Mesenchymal stem cell (in vitro differentiated cells and primary cell): Measurements from ENCODE around the gene CORO2B.

ENCODE experiments used
- DNase-seq: peaks from one replicate; pipeline ENCODE4 v3.0.0-alpha.2; 2013
- H2AFZ ChIP-seq: one replicate; pipeline ENCODE4 v1.6.1; 2013; ENCODE audit warnings: low read depth, mild to moderate bottlenecking, control low read depth, inconsistent platforms, low read length, moderate library complexity
- H2AK5ac ChIP-seq: 2 replicates; pipeline ENCODE4 v1.6.1; 2013; ENCODE audit warnings: low read length, moderate library complexity, mild to moderate bottlenecking, inconsistent platforms; ENCODE audit not compliant: severe bottlenecking
- H2BK120ac ChIP-seq: one replicate; pipeline ENCODE4 v1.6.1; 2013; ENCODE audit warnings: low read depth, mild to moderate bottlenecking, inconsistent platforms, low read length, moderate library complexity
- H2BK12ac ChIP-seq, 2 experiments: one replicate each; pipeline ENCODE4 v1.6.1; 2013; ENCODE audit warnings: inconsistent platforms in 2 of 2, low read length in 2 of 2, mild to moderate bottlenecking in 2 of 2, moderate library complexity in 2 of 2, control low read depth in 1 of 2
- H2BK15ac ChIP-seq: one replicate; pipeline ENCODE4 v1.6.1; 2013; ENCODE audit warnings: mild to moderate bottlenecking, low read depth, inconsistent platforms; ENCODE audit not compliant: poor library complexity, severe bottlenecking
- H2BK5ac ChIP-seq: 2 replicates; pipeline ENCODE4 v1.6.1; 2013; ENCODE audit warnings: low read depth, mild to moderate bottlenecking, low read length, control low read depth, inconsistent platforms; ENCODE audit not compliant: poor library complexity, severe bottlenecking
- H3K14ac ChIP-seq, 2 experiments: one replicate each; pipeline ENCODE4 v1.6.1; 2013; ENCODE audit warnings: inconsistent platforms in 2 of 2, low read length in 2 of 2, control low read depth in 1 of 2, mild to moderate bottlenecking in 1 of 2, moderate library complexity in 1 of 2
- H3K18ac ChIP-seq, 2 experiments: one replicate each; pipeline ENCODE4 v1.6.1; 2013; ENCODE audit warnings: inconsistent platforms in 2 of 2, low read length in 2 of 2, control low read depth in 1 of 2, low read depth in 1 of 2, mild to moderate bottlenecking in 1 of 2
- H3K23ac ChIP-seq, 2 experiments: one replicate each; pipeline ENCODE4 v1.6.1; 2013; ENCODE audit warnings: inconsistent platforms in 2 of 2, low read length in 2 of 2, mild to moderate bottlenecking in 2 of 2, moderate library complexity in 2 of 2, control low read depth in 1 of 2
- H3K27ac ChIP-seq: 2 replicates; pipeline ENCODE4 v1.5.1; 2013; ENCODE audit warnings: mild to moderate bottlenecking, moderate library complexity, low read length, control low read depth, inconsistent platforms; ENCODE audit not compliant: poor library complexity, severe bottlenecking
- H3K27me3 ChIP-seq, 2 experiments: 2 replicates each; pipeline versions ENCODE4 v1.6.1 to v1.7.0; 2013; ENCODE audit warnings: low read length in 2 of 2, mild to moderate bottlenecking in 2 of 2, moderate library complexity in 2 of 2, control low read depth in 1 of 2, inconsistent platforms in 1 of 2; ENCODE audit not compliant: control insufficient read depth in 1 of 2, insufficient read depth in 1 of 2
- H3K36me3 ChIP-seq, 2 experiments: 2 replicates each; pipeline versions ENCODE4 v1.6.1 to v1.7.0; 2013; ENCODE audit warnings: low read length in 2 of 2, control low read depth in 1 of 2, inconsistent platforms in 1 of 2, low read depth in 1 of 2, mild to moderate bottlenecking in 1 of 2; ENCODE audit not compliant: insufficient read depth in 2 of 2, control insufficient read depth in 1 of 2
- H3K4ac ChIP-seq, 2 experiments: one replicate each; pipeline ENCODE4 v1.6.1; 2013; ENCODE audit warnings: inconsistent platforms in 2 of 2, low read length in 2 of 2, mild to moderate bottlenecking in 2 of 2, moderate library complexity in 2 of 2, control low read depth in 1 of 2, low read depth in 1 of 2
- H3K4me1 ChIP-seq: 2 replicates; pipeline ENCODE4 v1.6.1; 2013; ENCODE audit warnings: low read depth, low read length, control low read depth; ENCODE audit not compliant: control insufficient read depth, insufficient read depth
- H3K4me2 ChIP-seq: 2 replicates; pipeline ENCODE4 v1.6.1; 2013; ENCODE audit warnings: low read length, mild to moderate bottlenecking, inconsistent platforms; ENCODE audit not compliant: poor library complexity, severe bottlenecking
- H3K4me3 ChIP-seq, 2 experiments: 2 replicates each; pipeline versions ENCODE4 v1.5.1 to v1.7.0; 2013; ENCODE audit warnings: low read length in 2 of 2, mild to moderate bottlenecking in 2 of 2, control low read depth in 1 of 2, low read depth in 1 of 2; ENCODE audit not compliant: insufficient read depth in 1 of 2
- H3K79me1 ChIP-seq: replicated peaks from 2 replicates; pipeline ENCODE4 v1.6.1; 2013; ENCODE audit warnings: mild to moderate bottlenecking, control low read depth, low read length, inconsistent platforms; ENCODE audit not compliant: poor library complexity, severe bottlenecking
- H3K9ac ChIP-seq: 2 replicates; pipeline ENCODE4 v1.7.0; 2013; ENCODE audit warnings: mild to moderate bottlenecking, low read length, moderate library complexity
- H3K9me3 ChIP-seq: 2 replicates; pipeline ENCODE4 v1.7.0; 2013; ENCODE audit warnings: mild to moderate bottlenecking, low read length; ENCODE audit not compliant: control insufficient read depth
- H4K8ac ChIP-seq: one replicate; pipeline ENCODE4 v1.6.1; 2013; ENCODE audit warnings: inconsistent platforms, mild to moderate bottlenecking, low read length, moderate library complexity
- H4K91ac ChIP-seq: one replicate; pipeline ENCODE4 v1.6.1; 2013; ENCODE audit warnings: mild to moderate bottlenecking, low read length, inconsistent platforms
- WGBS: methylation state at CpG from one replicate; pipeline ENCODE4 v1.1.7; 2013; ENCODE audit warnings: mixed read lengths; 5-methylcytosine and 5-hydroxymethylcytosine counted together

Gene CORO2B

DNA sequence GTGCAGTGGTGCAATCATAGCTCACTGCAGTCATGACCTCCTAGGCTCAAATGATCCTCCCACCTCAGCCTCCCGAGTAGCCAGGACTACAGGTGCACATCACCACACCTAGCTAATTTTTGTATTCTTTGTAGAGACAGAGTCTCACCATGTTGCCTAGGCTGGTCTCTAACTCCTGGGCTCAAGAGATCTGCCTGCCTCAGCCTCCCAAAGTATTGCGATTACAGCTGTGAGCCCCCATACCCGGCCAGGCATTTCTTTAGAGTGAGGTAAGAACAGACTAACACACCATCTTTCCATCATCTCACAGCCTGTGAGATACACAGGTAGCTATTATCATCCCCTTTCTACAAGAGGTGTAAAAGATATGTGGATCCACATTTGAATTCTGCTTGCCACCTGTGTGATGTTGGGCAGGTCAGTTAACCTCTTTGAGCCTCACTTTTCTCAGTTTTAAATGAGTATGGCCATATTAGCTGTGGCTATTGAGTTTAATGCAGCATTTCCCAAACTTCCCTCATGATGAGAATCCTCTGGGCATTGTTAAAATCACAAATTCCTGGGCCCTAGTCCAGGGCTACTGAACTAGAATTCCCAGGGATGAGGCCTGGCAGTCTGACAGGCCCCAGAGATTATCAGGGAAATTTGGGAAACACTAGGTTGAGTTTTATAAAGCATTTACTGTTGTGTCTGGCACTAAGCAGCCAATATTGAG is 195.9 kb downstream of the CORO2B start:
- no peak overlapping the region for H3K4ac ChIP-seq
- H2BK5ac ChIP-seq, result no peak overlapping the region
- H3K9me3 ChIP-seq, result no peaks in the 10 kb centered on the region
- no peaks in the 10 kb centered on the region for H3K4me1 ChIP-seq
- H2BK120ac ChIP-seq, result no peak overlapping the region
- H4K8ac ChIP-seq, result no peak overlapping the region
- DNase-seq, result no peak
- peaks cover 0 to 7% of the 10 kb centered on the region in 2 experiments for H3K27me3 ChIP-seq
- H3K18ac ChIP-seq, result no peak overlapping the region
- WGBS, result 100% methylated on average over 2 of the region's 3 CpGs
- H3K36me3 ChIP-seq, result peaks cover 22 to 24% of the 10 kb centered on the region in 2 experiments
- no peaks in the 10 kb centered on the region for H3K79me1 ChIP-seq
- no peak overlapping the region for H3K23ac ChIP-seq
- no peak overlapping the region for H2AFZ ChIP-seq
- H4K91ac ChIP-seq, result no peak overlapping the region
- H2BK12ac ChIP-seq, result no peak overlapping the region
- H3K27ac ChIP-seq, result no peak overlapping the region
- no peak overlapping the region for H2BK15ac ChIP-seq
- no peak overlapping the region for H2AK5ac ChIP-seq
- no peak overlapping the region for H3K4me3 ChIP-seq
- no peak overlapping the region for H3K9ac ChIP-seq
- H3K14ac ChIP-seq, result no peak overlapping the region
- H3K4me2 ChIP-seq, result no peak overlapping the region

DNA sequence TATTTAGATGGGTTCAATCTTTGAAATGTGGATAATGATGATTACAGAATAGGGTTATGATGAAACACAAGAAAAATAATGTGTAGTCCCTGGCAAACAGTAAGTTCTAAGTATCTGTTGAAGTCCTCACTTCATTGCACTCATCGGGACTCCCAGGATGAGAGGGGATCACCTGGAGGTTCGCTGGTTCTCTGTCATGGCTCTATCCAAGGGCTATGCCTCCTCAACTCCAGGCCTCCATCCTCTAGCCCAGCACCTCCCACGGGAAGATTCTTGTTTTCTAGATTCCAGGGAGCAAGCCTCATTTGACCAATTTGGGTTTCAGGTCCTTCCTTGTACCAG is 196.4 kb downstream of the CORO2B start:
- Histone ChIP-seq H2BK12ac (no peak overlapping the region), H2BK15ac (no peak overlapping the region), H3K14ac (no peak overlapping the region), H3K4me3 (no peak overlapping the region), H2BK5ac (no peak overlapping the region), H2AK5ac (no peak overlapping the region), H3K23ac (no peak overlapping the region), H3K27ac (no peak overlapping the region), H3K4me2 (no peak overlapping the region), H2AFZ (no peak overlapping the region), H4K91ac (no peak overlapping the region), H3K4ac (no peak overlapping the region), H3K4me1 (no peaks in the 10 kb centered on the region), H3K79me1 (peaks cover 2% of the 10 kb centered on the region), H3K18ac (no peak overlapping the region), H4K8ac (no peak overlapping the region), H2BK120ac (no peak overlapping the region), H3K9me3 (no peaks in the 10 kb centered on the region), H3K27me3 (peaks cover 0 to 4% of the 10 kb centered on the region in 2 experiments), H3K9ac (peak overlapping the region; percentile 56), H3K36me3 (peaks cover 24 to 26% of the 10 kb centered on the region in 2 experiments)
- 98% methylated on average over 3 of the region's 3 CpGs for WGBS
- no peak for DNase-seq

DNA sequence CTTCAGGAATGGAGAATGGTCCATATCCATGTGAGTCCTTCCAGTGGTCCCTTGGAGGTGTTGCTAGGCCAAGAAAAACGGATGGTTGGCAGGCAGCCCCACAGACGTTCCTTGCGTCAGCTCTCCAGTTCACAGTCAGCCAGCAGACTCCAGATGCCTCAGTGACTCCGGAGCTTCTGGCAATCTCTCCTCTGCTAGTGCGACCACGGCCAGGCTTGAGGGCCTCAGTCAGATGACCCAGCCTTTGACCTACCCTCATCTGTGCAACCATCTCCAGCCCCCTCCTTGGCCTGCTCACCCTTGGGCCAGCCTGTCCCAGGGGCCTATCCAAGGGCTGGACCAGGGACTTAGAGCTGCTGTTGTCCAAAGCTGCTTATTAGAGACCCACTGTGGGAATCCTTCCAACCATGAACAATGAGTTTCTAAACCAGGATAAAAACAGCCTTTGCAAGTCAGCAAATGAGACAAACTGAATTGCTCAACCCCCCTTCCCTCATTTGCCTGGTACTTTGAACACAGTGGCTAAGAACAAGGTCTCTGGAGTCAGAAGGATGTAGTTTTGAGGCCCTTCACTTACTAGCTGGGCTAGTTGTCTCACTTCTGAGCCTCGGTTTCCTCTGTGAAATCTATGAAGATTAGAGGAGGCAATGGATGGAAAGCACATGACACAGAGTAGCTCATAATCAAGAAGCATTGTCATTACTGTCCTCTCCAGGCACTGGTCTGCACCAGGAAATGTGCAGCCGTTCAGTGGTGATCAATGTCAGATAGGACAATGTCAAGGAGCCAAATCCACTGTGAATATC is 197.1 kb downstream of the CORO2B start:
- H4K8ac ChIP-seq, result no peak overlapping the region
- no peaks in the 10 kb centered on the region for H3K4me1 ChIP-seq
- peaks cover 4% of the 10 kb centered on the region for H3K79me1 ChIP-seq
- no peak overlapping the region for H2BK5ac ChIP-seq
- no peak overlapping the region for H2AFZ ChIP-seq
- no peak for DNase-seq
- WGBS, result 85% methylated on average over 8 of the region's 8 CpGs
- no peaks in the 10 kb centered on the region for H3K27me3 ChIP-seq
- no peak overlapping the region for H2BK120ac ChIP-seq
- H3K4me3 ChIP-seq, result peak overlapping the region in 1 of 2 experiments; percentile 42
- no peak overlapping the region for H3K4me2 ChIP-seq
- H3K9me3 ChIP-seq, result no peaks in the 10 kb centered on the region
- peaks cover 28 to 31% of the 10 kb centered on the region in 2 experiments for H3K36me3 ChIP-seq
- H4K91ac ChIP-seq, result no peak overlapping the region
- no peak overlapping the region for H3K27ac ChIP-seq
- no peak overlapping the region for H2AK5ac ChIP-seq
- no peak overlapping the region for H3K4ac ChIP-seq
- H3K18ac ChIP-seq, result no peak overlapping the region
- peak overlapping the region; percentile 56 for H3K9ac ChIP-seq
- H2BK15ac ChIP-seq, result peak overlapping the region; percentile 3
- H3K14ac ChIP-seq, result no peak overlapping the region
- H2BK12ac ChIP-seq, result no peak overlapping the region
- no peak overlapping the region for H3K23ac ChIP-seq

DNA sequence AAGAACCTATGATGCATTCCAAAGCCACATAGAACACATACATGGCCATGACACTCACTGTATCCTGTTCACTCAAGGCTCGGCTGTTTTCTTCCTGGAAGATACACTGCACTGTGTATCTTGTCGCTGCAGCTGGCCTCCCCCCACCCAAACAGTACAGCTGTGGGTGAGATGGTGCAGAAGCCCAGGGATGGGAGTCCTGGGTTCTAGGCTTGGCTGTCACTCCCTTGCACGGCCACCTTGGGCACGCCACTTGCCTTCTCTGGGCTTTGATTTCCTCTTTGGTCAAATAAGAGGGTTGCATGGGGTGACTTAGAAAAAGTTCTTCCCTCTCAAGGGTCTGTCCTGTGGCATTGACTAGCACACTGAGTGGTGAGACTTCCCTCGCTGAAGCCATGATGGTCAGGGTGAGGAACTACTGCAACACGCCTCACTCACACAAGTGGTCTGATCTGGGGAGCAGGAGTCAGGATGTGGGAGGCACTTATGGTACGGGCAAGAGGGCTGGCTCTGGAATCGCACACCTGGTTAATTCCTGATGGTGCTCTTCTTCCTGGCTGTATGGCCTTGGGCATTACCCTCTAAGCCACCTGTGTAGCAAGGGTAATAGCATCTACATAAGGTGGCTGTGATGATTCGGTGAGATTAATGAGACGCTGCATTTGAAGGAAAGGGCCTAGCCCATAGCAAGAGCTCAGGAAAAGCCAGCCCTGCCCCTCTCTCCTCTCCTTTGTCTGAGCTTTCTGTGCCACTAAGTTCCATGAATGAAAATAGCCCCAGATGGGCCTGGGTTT is 197.9 kb downstream of the CORO2B start:
- Histone ChIP-seq H3K9ac (peak overlapping the region; percentile 56), H3K4ac (no peak overlapping the region), H2BK5ac (no peak overlapping the region), H3K79me1 (peaks cover 4% of the 10 kb centered on the region), H2AK5ac (no peak overlapping the region), H2BK12ac (no peak overlapping the region), H3K9me3 (no peaks in the 10 kb centered on the region), H3K27ac (no peak overlapping the region), H2BK15ac (no peak overlapping the region), H4K8ac (no peak overlapping the region), H3K23ac (no peak overlapping the region), H2BK120ac (no peak overlapping the region), H2AFZ (no peak overlapping the region), H3K27me3 (no peaks in the 10 kb centered on the region), H3K36me3 (peaks cover 30 to 33% of the 10 kb centered on the region in 2 experiments), H3K14ac (no peak overlapping the region), H4K91ac (peak overlapping the region; percentile 47), H3K4me3 (peak overlapping the region in 1 of 2 experiments; percentile 42), H3K4me1 (peaks cover under 1% of the 10 kb centered on the region), H3K4me2 (no peak overlapping the region), H3K18ac (no peak overlapping the region)
- no peak for DNase-seq
- 96% methylated on average over 8 of the region's 10 CpGs for WGBS
